ENCODE results near the gene GCM1. TPM values are rescaled to one million over a fixed set of nuclear protein-coding genes. Genes with fewer than 3 reads are reported as not detected.
A peak's percentile ranks its signal among the peaks of the same experiment; 100 is the strongest.

The GCM1 gene, protein sequence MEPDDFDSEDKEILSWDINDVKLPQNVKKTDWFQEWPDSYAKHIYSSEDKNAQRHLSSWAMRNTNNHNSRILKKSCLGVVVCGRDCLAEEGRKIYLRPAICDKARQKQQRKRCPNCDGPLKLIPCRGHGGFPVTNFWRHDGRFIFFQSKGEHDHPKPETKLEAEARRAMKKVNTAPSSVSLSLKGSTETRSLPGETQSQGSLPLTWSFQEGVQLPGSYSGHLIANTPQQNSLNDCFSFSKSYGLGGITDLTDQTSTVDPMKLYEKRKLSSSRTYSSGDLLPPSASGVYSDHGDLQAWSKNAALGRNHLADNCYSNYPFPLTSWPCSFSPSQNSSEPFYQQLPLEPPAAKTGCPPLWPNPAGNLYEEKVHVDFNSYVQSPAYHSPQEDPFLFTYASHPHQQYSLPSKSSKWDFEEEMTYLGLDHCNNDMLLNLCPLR
- total RNA-seq, result under 1 TPM in 1 of 2 experiments, not detected in 1; 0.10 TPM

DNA sequence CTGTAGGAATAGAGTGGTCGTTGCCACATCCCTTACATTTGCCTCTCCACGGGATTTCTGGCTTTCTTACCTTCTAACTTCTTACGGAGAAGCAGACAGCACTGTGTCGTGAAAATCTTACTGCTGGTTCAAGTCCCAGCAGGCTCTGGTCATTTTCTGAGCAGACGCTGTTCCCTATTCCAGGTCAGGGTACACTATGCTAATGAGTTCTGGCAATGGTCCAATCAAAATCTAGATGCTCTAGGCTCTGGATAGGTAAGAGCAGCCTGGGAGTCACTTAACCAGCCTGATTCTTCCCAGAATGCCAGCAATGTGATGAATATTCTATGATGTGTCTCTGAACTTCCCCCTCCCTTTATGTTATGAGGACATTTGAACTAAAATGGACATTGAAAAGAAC is at the start of gene GCM1:
TSS of gene GCM1 (minus strand) at position 158 of the 400 bp plus-strand sequence. CDS start 3,209 bp downstream, outside the sequence.
- no peak for DNase-seq
- CTCF ChIA-PET, result no interaction called here
- no peaks in the 10 kb centered on the region for H3K36me3 Mint-ChIP-seq (ENCODE audit: low read depth)
- H3K4me1 Mint-ChIP-seq (ENCODE audit: low read depth), result no peaks in the 10 kb centered on the region
- H3K4me3 Mint-ChIP-seq, result no peak within 1 kb of the TSS
- intact Hi-C loops (cut with micrococcal nuclease), result no loop called here
- no peaks in the 10 kb centered on the region for H3K27me3 Mint-ChIP-seq (ENCODE audit: low read depth)
- H3K9me3 Mint-ChIP-seq, result no peaks in the 10 kb centered on the region
- no peak within 1 kb of the TSS for H3K27ac Mint-ChIP-seq

DNA sequence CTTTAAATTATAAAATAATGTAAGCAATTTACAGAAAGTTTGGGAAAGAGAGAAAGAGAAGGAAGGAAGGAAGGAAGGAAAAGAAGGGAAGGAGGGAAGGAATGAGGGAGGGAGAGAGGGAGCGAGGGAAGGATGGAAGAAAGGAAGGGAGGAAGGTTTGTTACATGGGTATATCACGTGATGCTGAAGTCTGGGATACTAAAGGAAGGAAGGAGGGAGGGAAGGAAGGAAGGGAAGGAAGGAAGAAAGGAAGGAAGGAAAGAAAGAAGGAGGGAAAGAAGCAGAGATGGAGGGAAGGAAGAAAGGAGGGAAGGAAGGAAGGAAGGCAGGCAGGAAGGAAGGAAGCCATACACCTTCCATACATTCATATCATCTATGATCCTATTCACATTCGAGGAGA is 48.9 kb upstream of the GCM1 start:
- Mint-ChIP-seq H3K27ac (no peak overlapping the region), H3K4me1 (ENCODE audit: low read depth) (peaks cover 2% of the 10 kb centered on the region), H3K36me3 (ENCODE audit: low read depth) (no peaks in the 10 kb centered on the region), H3K27me3 (ENCODE audit: low read depth) (no peaks in the 10 kb centered on the region), H3K4me3 (no peak overlapping the region), H3K9me3 (no peaks in the 10 kb centered on the region)
- CTCF ChIA-PET, result no interaction called here
- intact Hi-C loops (cut with micrococcal nuclease), result no loop called here
- no peak for DNase-seq

DNA sequence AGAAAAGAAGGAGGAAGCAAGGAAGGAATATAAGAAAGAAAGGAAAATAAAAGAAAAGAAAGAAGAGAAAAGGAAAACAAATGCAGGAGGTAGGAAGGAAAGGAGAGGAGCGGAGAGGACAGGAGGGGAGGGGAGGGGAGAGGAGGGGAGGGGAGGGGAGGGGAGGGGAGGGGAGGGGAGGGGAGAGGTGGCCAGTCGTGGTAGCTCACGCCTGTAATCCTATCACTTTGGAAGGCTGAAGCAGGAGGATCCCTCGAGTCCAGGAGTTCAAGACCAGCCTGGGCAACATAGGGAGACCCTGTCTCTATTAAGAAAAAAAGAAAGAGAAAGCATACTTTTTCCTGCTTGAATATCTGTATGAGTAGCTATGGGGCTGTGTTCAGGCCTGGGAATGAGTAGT is 46.4 kb upstream of the GCM1 start:
- Mint-ChIP-seq H3K27ac (no peak overlapping the region), H3K4me1 (ENCODE audit: low read depth) (peaks cover 2% of the 10 kb centered on the region), H3K27me3 (ENCODE audit: low read depth) (no peaks in the 10 kb centered on the region), H3K9me3 (no peaks in the 10 kb centered on the region), H3K36me3 (ENCODE audit: low read depth) (no peaks in the 10 kb centered on the region), H3K4me3 (no peak overlapping the region)
- intact Hi-C loops (cut with micrococcal nuclease), result no loop called here
- DNase-seq, result no peak
- CTCF ChIA-PET, result interaction anchor here (0.7 kb wide), 1 partner anchor 84 kb away, joined by 3 read pairs; no protein-coding TSS in a partner anchor

DNA sequence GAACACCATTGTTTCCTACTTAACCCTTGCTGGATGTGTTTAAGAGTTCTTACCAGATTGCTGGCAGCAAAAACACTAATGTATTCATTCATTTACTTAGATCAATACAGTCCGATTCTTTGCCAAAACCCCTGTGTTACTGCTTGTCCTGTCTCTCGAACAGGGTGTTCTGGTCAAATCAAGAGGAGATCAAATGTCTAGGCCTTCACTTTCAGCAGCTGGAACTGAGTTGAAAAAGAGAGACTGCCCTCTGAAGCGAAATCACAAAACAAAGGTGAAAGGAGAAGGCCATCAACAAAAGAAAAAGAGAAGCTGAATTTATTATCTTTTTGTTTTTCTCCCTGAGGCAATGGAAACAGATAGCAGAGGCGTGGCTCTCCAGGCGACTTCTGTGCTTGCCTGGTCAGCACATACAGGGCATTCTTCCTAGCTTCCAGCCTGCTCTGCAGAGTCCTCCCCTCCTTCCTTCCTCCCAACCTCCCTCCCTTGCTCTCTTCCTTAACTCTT is 44.1 kb upstream of the GCM1 start:
- peaks cover 11% of the 10 kb centered on the region for H3K4me1 Mint-ChIP-seq (ENCODE audit: low read depth)
- H3K4me3 Mint-ChIP-seq, result no peak overlapping the region
- H3K36me3 Mint-ChIP-seq (ENCODE audit: low read depth), result no peaks in the 10 kb centered on the region
- H3K9me3 Mint-ChIP-seq, result no peaks in the 10 kb centered on the region
- H3K27me3 Mint-ChIP-seq (ENCODE audit: low read depth), result no peaks in the 10 kb centered on the region
- H3K27ac Mint-ChIP-seq, result no peak overlapping the region
- intact Hi-C loops (cut with micrococcal nuclease), result no loop called here
- CTCF ChIA-PET, result no interaction called here
- no peak for DNase-seq

DNA sequence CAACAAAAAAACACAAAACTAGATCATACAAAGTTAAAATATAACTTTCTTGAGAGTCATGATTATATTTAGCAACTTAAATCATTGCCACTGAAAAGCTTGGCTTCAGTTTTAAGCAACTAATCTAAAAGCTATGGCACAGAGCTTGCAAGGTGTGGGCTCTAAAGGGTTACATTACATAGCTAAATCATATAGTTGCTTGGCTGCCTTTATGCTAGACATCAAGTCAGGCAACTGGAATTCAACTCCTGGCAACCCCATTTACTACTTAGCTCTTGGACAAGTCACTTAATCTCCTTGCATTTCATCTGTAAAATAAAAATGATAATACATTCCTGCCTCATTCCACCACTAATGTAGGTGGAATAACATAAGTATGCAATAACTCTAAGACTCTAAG is 40.9 kb upstream of the GCM1 start:
- no peaks in the 10 kb centered on the region for H3K36me3 Mint-ChIP-seq (ENCODE audit: low read depth)
- intact Hi-C loops (cut with micrococcal nuclease), result loop anchor here (2.0 to 5.0 kb wide), 2 partner anchors 117 to 353 kb away; no protein-coding TSS in a partner anchor
- no peak overlapping the region for H3K4me3 Mint-ChIP-seq
- CTCF ChIA-PET, result interaction anchor here (0.6 to 1.0 kb wide), 2 partner anchors 201 to 539 kb away, joined by 3 to 4 read pairs; no protein-coding TSS in a partner anchor
- no peak overlapping the region for H3K27ac Mint-ChIP-seq
- H3K9me3 Mint-ChIP-seq, result no peaks in the 10 kb centered on the region
- no peaks in the 10 kb centered on the region for H3K27me3 Mint-ChIP-seq (ENCODE audit: low read depth)
- no peak for DNase-seq
- H3K4me1 Mint-ChIP-seq (ENCODE audit: low read depth), result peaks cover 14% of the 10 kb centered on the region

DNA sequence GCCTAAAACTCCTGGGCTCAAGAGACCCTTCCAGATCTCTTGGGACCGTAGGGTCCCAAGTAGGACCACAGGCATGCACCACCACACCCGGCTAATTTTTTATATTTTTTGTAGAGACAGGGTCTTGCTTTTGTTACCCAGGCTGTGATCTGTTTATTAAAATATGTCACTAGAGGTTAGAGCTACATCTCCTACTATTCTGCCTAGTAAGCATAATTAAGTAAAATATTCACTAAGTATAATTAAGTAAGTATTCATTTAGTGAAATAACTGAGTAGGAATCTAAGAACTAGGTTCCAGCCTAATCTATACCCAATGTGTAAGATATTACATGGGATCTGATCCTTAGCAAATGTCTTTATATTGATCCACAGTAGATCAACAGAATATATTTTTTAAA is 40.2 kb upstream of the GCM1 start:
- Mint-ChIP-seq H3K27me3 (ENCODE audit: low read depth) (no peaks in the 10 kb centered on the region), H3K4me1 (ENCODE audit: low read depth) (peaks cover 12% of the 10 kb centered on the region), H3K27ac (no peak overlapping the region), H3K9me3 (no peaks in the 10 kb centered on the region), H3K4me3 (peak overlapping the region; percentile 47), H3K36me3 (ENCODE audit: low read depth) (no peaks in the 10 kb centered on the region)
- CTCF ChIA-PET, result interaction anchor here (1.0 to 1.2 kb wide), 3 partner anchors 160 to 540 kb away, joined by 3 to 8 read pairs (median 3); partner anchors contain the start of gene ELOVL5
- DNase-seq, result no peak
- intact Hi-C loops (cut with micrococcal nuclease), result loop anchor here (1.0 to 5.0 kb wide), 3 partner anchors 51 to 353 kb away; no protein-coding TSS in a partner anchor

DNA sequence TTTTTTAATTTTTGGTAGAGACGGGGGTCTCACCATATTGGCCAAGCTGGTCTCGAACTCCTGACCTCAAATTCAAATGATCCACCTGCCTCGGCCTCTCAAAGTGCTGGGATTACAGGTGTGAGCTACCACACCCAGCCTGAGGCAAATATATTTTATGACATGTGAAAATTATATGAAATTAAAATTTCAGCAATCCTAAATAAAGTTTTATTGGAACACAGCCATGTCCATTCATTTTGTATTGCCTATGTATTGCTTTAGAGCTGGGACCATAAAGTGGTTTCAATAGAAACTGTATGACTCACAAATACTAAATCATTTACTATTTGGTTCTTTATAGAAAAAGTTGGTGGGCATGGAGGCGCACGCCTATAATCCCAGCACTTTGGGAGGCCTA is 32.0 kb upstream of the GCM1 start:
- Mint-ChIP-seq H3K36me3 (ENCODE audit: low read depth) (no peaks in the 10 kb centered on the region), H3K4me3 (no peak overlapping the region), H3K27ac (no peak overlapping the region), H3K27me3 (ENCODE audit: low read depth) (no peaks in the 10 kb centered on the region), H3K4me1 (ENCODE audit: low read depth) (peaks cover 12% of the 10 kb centered on the region), H3K9me3 (no peaks in the 10 kb centered on the region)
- CTCF ChIA-PET, result interaction anchor here (1.0 to 1.1 kb wide), 2 partner anchors 9 to 249 kb away, joined by 3 read pairs; no protein-coding TSS in a partner anchor
- DNase-seq, result no peak
- intact Hi-C loops (cut with micrococcal nuclease), result no loop called here

DNA sequence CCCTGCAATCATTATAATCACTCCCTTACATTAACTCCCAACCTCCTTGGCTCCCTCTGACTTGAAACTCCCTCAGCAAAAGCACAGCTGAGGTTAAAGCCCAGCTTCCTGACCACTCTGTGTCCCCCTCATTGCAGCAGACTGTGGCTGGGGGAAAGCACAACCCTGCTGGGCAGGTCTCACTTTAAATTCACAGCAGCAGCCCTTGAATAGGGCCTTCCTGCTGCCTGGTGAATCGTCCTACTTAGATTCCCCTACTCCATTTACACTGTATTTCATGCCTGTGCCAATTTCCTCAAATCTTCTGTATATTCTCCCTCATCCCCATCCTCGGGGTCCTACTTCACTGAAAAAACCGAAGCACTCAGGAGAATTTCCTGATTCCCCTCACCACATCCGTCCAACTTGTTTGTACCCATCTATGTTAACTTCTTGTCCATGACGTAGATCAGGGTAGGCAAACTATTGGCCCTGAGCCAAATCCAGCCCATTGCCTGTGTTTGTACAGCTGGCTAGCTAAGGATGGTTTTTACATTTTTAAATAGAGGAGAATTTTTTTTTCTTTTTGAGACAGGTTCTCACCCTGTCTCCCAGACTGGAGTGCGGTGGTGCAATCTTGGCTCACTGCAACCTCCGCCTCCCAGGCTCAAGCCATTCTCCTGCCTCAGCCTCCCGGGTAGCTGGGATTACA is 31.5 kb upstream of the GCM1 start:
- CTCF ChIA-PET, result interaction anchor here (1.1 kb wide), 1 partner anchor 9 kb away, joined by 3 read pairs; no protein-coding TSS in a partner anchor
- Mint-ChIP-seq H3K4me1 (ENCODE audit: low read depth) (peaks cover 12% of the 10 kb centered on the region), H3K9me3 (no peaks in the 10 kb centered on the region), H3K27me3 (ENCODE audit: low read depth) (no peaks in the 10 kb centered on the region), H3K27ac (no peak overlapping the region), H3K36me3 (ENCODE audit: low read depth) (no peaks in the 10 kb centered on the region), H3K4me3 (no peak overlapping the region)
- DNase-seq, result peak; percentile 55
- intact Hi-C loops (cut with micrococcal nuclease), result loop anchor here (1.0 to 5.0 kb wide), 2 partner anchors 112 to 230 kb away; no protein-coding TSS in a partner anchor

DNA sequence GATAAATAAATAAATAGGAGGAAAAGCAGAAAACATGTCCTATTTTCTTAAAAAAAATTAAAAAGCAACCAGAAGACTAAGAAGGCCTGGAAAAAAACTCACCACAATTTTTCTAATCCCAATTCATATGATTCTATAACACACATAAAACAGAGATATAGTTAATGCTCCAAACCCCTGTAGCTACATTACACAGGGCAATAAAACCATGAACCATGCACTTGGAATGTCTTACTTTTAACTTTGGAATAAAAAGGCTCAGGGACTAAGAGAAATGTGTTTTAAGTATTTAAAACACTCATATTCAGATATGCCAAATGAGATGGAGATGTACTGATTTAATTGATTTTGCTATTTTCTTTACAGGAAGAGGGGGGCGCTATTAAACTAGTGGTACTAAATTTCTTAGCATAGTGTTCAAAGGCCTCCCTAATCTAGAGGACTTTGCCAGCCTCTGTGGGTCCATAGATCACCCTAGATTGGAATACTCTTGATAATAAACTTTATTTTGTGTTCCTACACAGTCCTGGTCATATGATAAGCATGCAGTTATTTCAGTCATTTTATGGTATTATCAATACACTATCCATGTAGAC is 30.3 kb upstream of the GCM1 start:
- CTCF ChIA-PET, result interaction anchor here (0.6 to 0.7 kb wide), 3 partner anchors 9 to 230 kb away, joined by 3 to 7 read pairs (median 4); no protein-coding TSS in a partner anchor
- Mint-ChIP-seq H3K4me1 (ENCODE audit: low read depth) (peaks cover 12% of the 10 kb centered on the region), H3K36me3 (ENCODE audit: low read depth) (no peaks in the 10 kb centered on the region), H3K9me3 (no peaks in the 10 kb centered on the region), H3K4me3 (no peak overlapping the region), H3K27me3 (ENCODE audit: low read depth) (no peaks in the 10 kb centered on the region), H3K27ac (no peak overlapping the region)
- DNase-seq, result no peak
- intact Hi-C loops (cut with micrococcal nuclease), result loop anchor here (1.0 to 5.0 kb wide), 2 partner anchors 113 to 231 kb away; no protein-coding TSS in a partner anchor

DNA sequence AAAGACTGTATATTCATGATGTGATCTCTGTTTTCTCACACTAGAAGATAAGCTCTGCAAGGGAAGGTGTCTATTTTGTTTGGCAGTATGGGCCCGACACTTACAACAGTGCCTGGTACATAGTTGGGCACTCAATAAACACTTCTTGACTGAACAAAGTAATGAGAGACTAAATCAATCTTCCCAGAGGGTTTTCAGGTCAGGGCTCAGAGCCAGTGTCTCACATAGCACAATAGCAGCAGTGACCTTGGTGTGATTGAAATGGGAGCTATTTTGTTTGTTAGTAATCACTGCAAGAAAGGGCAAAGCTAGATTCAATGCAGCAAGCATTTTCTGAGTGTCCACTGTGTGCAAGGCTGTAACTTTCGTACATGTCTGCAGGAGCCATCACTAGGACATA is 26.4 kb upstream of the GCM1 start:
- Mint-ChIP-seq H3K4me3 (no peak overlapping the region), H3K9me3 (no peaks in the 10 kb centered on the region), H3K36me3 (ENCODE audit: low read depth) (no peaks in the 10 kb centered on the region), H3K27ac (no peak overlapping the region), H3K4me1 (ENCODE audit: low read depth) (peaks cover 9% of the 10 kb centered on the region), H3K27me3 (ENCODE audit: low read depth) (no peaks in the 10 kb centered on the region)
- CTCF ChIA-PET, result interaction anchor here (0.6 to 6.0 kb wide), 5 partner anchors 100 to 557 kb away, joined by 3 to 93 read pairs (median 14); no protein-coding TSS in a partner anchor
- intact Hi-C loops (cut with micrococcal nuclease), result loop anchor here (5.0 kb wide), 1 partner anchor 117 kb away; no protein-coding TSS in a partner anchor
- DNase-seq, result no peak

DNA sequence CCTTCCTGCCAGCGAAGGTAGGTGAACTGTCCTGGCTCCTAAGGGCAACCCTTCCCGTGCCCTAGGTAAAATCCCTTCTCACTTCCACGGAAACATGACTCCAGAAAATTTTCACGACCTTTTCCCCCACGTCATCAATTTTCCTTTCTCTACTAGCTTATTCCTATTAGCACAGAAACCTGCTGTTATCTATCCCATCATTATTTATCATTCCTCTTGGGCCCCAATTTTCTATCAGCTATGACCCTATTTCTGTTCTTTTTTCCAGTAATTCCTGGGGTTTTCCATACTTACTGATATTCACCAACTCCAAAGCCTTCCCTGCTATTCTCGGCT is 23.8 kb upstream of the GCM1 start:
- Mint-ChIP-seq H3K9me3 (no peaks in the 10 kb centered on the region), H3K4me3 (no peak overlapping the region), H3K27ac (no peak overlapping the region), H3K36me3 (ENCODE audit: low read depth) (no peaks in the 10 kb centered on the region), H3K27me3 (ENCODE audit: low read depth) (no peaks in the 10 kb centered on the region), H3K4me1 (ENCODE audit: low read depth) (no peaks in the 10 kb centered on the region)
- CTCF ChIA-PET, result interaction anchor here (0.5 to 6.0 kb wide), 39 partner anchors 10 to 557 kb away, joined by 3 to 93 read pairs (median 5); no protein-coding TSS in a partner anchor
- intact Hi-C loops (cut with micrococcal nuclease), result loop anchor here (1.0 kb wide), 5 partner anchors 68 to 480 kb away; no protein-coding TSS in a partner anchor
- no peak for DNase-seq

All from activated naive CD4-positive, alpha-beta T cell treated with anti-CD3 and anti-CD28 coated beads for 36 hours (primary cell).